ENCODE measurements around the gene PARD3. TPM values are rescaled to one million over a fixed set of nuclear protein-coding genes. Genes with fewer than 3 reads are reported as not detected.

The PARD3 gene
- total RNA-seq, 2 donors from 2014 or later = 59.6 to 74.6 TPM

GRCh38 chr10:34134602-34135001 is 680.5 kb downstream of the PARD3 start:
- Histone ChIP-seq H3K36me3 (ENCODE audit: control insufficient read depth, insufficient read depth, low read length) (peaks cover 9% of the 10 kb centered on the region), H3K9me3 (ENCODE audit: control insufficient read depth, low read length) (no peaks in the 10 kb centered on the region), H3K27me3 (ENCODE audit: control insufficient read depth, insufficient read depth, low read length, poor library complexity, severe bottlenecking) (no peaks in the 10 kb centered on the region), H3K4me3 (ENCODE audit: low read length) (no peak overlapping the region), H3K27ac (ENCODE audit: low read depth, low read length) (no peak overlapping the region), H3K4me1 (ENCODE audit: control insufficient read depth, insufficient read depth, low read length) (peaks cover 2% of the 10 kb centered on the region), H3K9ac (ENCODE audit: extremely low read depth, low read length, poor library complexity, severe bottlenecking) (no peak overlapping the region)
- 89% methylated on average over 1 of the region's 1 CpG; no CpG with 5 or more reads in 1 of the 2 experiments for WGBS, 2 experiments (ENCODE audit: insufficient coverage in 1 of 2, insufficient read length in 1 of 2)
- no peaks in the 10 kb centered on the region for H3K27me3 Mint-ChIP-seq (ENCODE audit: insufficient read depth)
- DNase-seq = no peak
- H3K4me1 Mint-ChIP-seq = peaks cover 16% of the 10 kb centered on the region
- no peak overlapping the region for H3K4me3 Mint-ChIP-seq
- peaks cover 11% of the 10 kb centered on the region for H3K36me3 Mint-ChIP-seq (ENCODE audit: low read depth)
- H3K9me3 Mint-ChIP-seq = no peaks in the 10 kb centered on the region
- H3K27ac Mint-ChIP-seq = no peak overlapping the region
- TF ChIP-seq, protein P1, sequence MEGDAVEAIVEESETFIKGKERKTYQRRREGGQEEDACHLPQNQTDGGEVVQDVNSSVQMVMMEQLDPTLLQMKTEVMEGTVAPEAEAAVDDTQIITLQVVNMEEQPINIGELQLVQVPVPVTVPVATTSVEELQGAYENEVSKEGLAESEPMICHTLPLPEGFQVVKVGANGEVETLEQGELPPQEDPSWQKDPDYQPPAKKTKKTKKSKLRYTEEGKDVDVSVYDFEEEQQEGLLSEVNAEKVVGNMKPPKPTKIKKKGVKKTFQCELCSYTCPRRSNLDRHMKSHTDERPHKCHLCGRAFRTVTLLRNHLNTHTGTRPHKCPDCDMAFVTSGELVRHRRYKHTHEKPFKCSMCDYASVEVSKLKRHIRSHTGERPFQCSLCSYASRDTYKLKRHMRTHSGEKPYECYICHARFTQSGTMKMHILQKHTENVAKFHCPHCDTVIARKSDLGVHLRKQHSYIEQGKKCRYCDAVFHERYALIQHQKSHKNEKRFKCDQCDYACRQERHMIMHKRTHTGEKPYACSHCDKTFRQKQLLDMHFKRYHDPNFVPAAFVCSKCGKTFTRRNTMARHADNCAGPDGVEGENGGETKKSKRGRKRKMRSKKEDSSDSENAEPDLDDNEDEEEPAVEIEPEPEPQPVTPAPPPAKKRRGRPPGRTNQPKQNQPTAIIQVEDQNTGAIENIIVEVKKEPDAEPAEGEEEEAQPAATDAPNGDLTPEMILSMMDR (conservative IDR thresholded peaks at IDR 0.05) = no peak

GRCh38 chr10:34133406-34133805 is 681.7 kb downstream of the PARD3 start:
- H3K36me3 Mint-ChIP-seq (ENCODE audit: low read depth) = peaks cover 16% of the 10 kb centered on the region
- H3K4me1 Mint-ChIP-seq = peaks cover 6% of the 10 kb centered on the region
- H3K9ac ChIP-seq (ENCODE audit: extremely low read depth, low read length, poor library complexity, severe bottlenecking) = no peak overlapping the region
- WGBS, 2 experiments (ENCODE audit: insufficient coverage in 1 of 2, insufficient read length in 1 of 2) = 81 to 96% methylated on average over 3 to 5 of the region's 5 CpGs
- H3K27ac ChIP-seq (ENCODE audit: low read depth, low read length) = no peak overlapping the region
- no peak overlapping the region for H3K4me3 ChIP-seq (ENCODE audit: low read length)
- H3K27ac Mint-ChIP-seq = no peak overlapping the region
- no peaks in the 10 kb centered on the region for H3K27me3 ChIP-seq (ENCODE audit: control insufficient read depth, insufficient read depth, low read length, poor library complexity, severe bottlenecking)
- H3K36me3 ChIP-seq (ENCODE audit: control insufficient read depth, insufficient read depth, low read length) = peaks cover 13% of the 10 kb centered on the region
- no peaks in the 10 kb centered on the region for H3K27me3 Mint-ChIP-seq (ENCODE audit: insufficient read depth)
- no peaks in the 10 kb centered on the region for H3K9me3 ChIP-seq (ENCODE audit: control insufficient read depth, low read length)
- TF ChIP-seq, protein P1 (conservative IDR thresholded peaks at IDR 0.05) = no peak
- no peak overlapping the region for H3K4me3 Mint-ChIP-seq
- no peak for DNase-seq
- no peaks in the 10 kb centered on the region for H3K4me1 ChIP-seq (ENCODE audit: control insufficient read depth, insufficient read depth, low read length)
- no peaks in the 10 kb centered on the region for H3K9me3 Mint-ChIP-seq

- Mint-ChIP-seq H3K36me3 (ENCODE audit: low read depth) (peaks cover 21% of the 10 kb centered on the region), H3K4me1 (peaks cover 9% of the 10 kb centered on the region), H3K27ac (no peak overlapping the region), H3K9me3 (no peaks in the 10 kb centered on the region), H3K27me3 (ENCODE audit: insufficient read depth) (no peaks in the 10 kb centered on the region), H3K4me3 (no peak overlapping the region)
- TF ChIP-seq, protein P1 (conservative IDR thresholded peaks at IDR 0.05) = no peak
- H3K9me3 ChIP-seq (ENCODE audit: control insufficient read depth, low read length) = no peaks in the 10 kb centered on the region
- H3K4me1 ChIP-seq (ENCODE audit: control insufficient read depth, insufficient read depth, low read length) = peaks cover 4% of the 10 kb centered on the region
- H3K36me3 ChIP-seq (ENCODE audit: control insufficient read depth, insufficient read depth, low read length) = peaks cover 17% of the 10 kb centered on the region
- no peak overlapping the region for H3K27ac ChIP-seq (ENCODE audit: low read depth, low read length)
- DNase-seq = no peak
- no peak overlapping the region for H3K9ac ChIP-seq (ENCODE audit: extremely low read depth, low read length, poor library complexity, severe bottlenecking)
- WGBS, 2 experiments (ENCODE audit: insufficient coverage in 1 of 2, insufficient read length in 1 of 2) = 95 to 96% methylated on average over 6 of the region's 6 CpGs
- no peaks in the 10 kb centered on the region for H3K27me3 ChIP-seq (ENCODE audit: control insufficient read depth, insufficient read depth, low read length, poor library complexity, severe bottlenecking)
- no peak overlapping the region for H3K4me3 ChIP-seq (ENCODE audit: low read length)
These were observed 683.9 kb downstream of the PARD3 start for GRCh38 chr10:34131152-34131551.

Measured in endodermal cell (in vitro differentiated cells).